T-cell (primary cell): ENCODE data around the gene RPL5. TPM values are rescaled to one million over a fixed set of nuclear protein-coding genes. Genes with fewer than 3 reads are reported as not detected.
A peak's percentile ranks its signal among the peaks of the same experiment; 100 is the strongest.

Experiments used
- ATAC-seq, 4 experiments: fragments of 200-7000 bp in 3 of 4; fragments of 150-1000 bp in 1 of 4; cut with Tn5 transposase; replicated peaks in 1 of 4; 1 replicate in 3 of 4; 2 replicates in 1 of 4; pipeline ENCODE4 v1.10.0; 2021; ENCODE audit warnings: moderate library complexity in 3 of 4, mild to moderate bottlenecking in 2 of 4, moderate number of reproducible peaks in 1 of 4
- CTCF ChIA-PET, 2 donors: fragments of 300-600 bp; sonication (Branson Sonifier 250); formaldehyde crosslinking; loops; one replicate each; lab custom pipeline; 2022; ENCODE audit warnings: antibody characterized with exemption in 2 of 2; lab: Charles Lee
- POLR2A ChIA-PET, 2 donors: fragments of 300-600 bp; sonication (Branson Sonifier 250); formaldehyde crosslinking; loops; one replicate each; lab custom pipeline; 2022; ENCODE audit warnings: antibody characterized with exemption in 2 of 2; lab: Charles Lee
- DNase-seq, 35 experiments: peaks; one replicate each; pipeline versions ENCODE4 v3.0.0 to v3.0.0-alpha.2; 2013 to 2023
- H3K27ac ChIP-seq: one replicate; pipeline ENCODE4 v1.5.1; 2013; ENCODE audit warnings: low read length
- H3K27me3 ChIP-seq, 2 experiments: replicated peaks in 1 of 2; 1 replicate in 1 of 2; 2 replicates in 1 of 2; pipeline versions ENCODE4 v1.6.1 to v1.7.0; 2013; ENCODE audit warnings: low read length in 1 of 2, mixed read lengths in 1 of 2; ENCODE audit not compliant: control insufficient read depth in 2 of 2, insufficient read depth in 2 of 2; ENCODE audit errors: extremely low read depth in 1 of 2
- H3K36me3 ChIP-seq, 2 donors: 1 replicate in 1 of 2; 2 replicates in 1 of 2; pipeline versions ENCODE4 v1.6.1 to v1.7.0; 2013; ENCODE audit warnings: low read length in 1 of 2; ENCODE audit not compliant: control insufficient read depth in 2 of 2, insufficient read depth in 1 of 2; ENCODE audit errors: extremely low read depth in 1 of 2
- H3K4me1 ChIP-seq, 2 experiments: 1 replicate in 1 of 2; 2 replicates in 1 of 2; pipeline versions ENCODE4 v1.6.1 to v1.7.0; 2013; ENCODE audit warnings: low read length in 2 of 2, mixed read lengths in 1 of 2; ENCODE audit not compliant: insufficient read depth in 2 of 2, control insufficient read depth in 1 of 2; ENCODE audit errors: extremely low read depth in 1 of 2
- H3K4me3 ChIP-seq, 2 donors: 1 replicate in 1 of 2; 2 replicates in 1 of 2; pipeline versions ENCODE4 v1.5.1 to v1.7.0; 2013; ENCODE audit warnings: mild to moderate bottlenecking in 2 of 2, low read length in 1 of 2, moderate library complexity in 1 of 2; ENCODE audit not compliant: control insufficient read depth in 1 of 2; ENCODE audit errors: extremely low read depth in 1 of 2
- H3K9me3 ChIP-seq: 2 replicates; pipeline ENCODE4 v1.7.0; 2013
- H3K27ac Mint-ChIP-seq, 2 donors: one replicate each; pipeline ENCODE4 v1.8.0; 2020 to 2021; ENCODE audit warnings: mild to moderate bottlenecking in 2 of 2, mixed read lengths in 2 of 2
- H3K27me3 Mint-ChIP-seq, 2 donors: one replicate each; pipeline ENCODE4 v1.8.0; 2021 to 2022; ENCODE audit warnings: mixed read lengths in 2 of 2
- H3K36me3 Mint-ChIP-seq: one replicate; pipeline ENCODE4 v1.8.0; 2021; ENCODE audit warnings: mixed read lengths
- H3K4me1 Mint-ChIP-seq, 3 donors: one replicate each; pipeline ENCODE4 v1.8.0; 2020 to 2022; ENCODE audit warnings: mixed read lengths in 3 of 3, mild to moderate bottlenecking in 1 of 3
- H3K4me3 Mint-ChIP-seq, 3 donors: one replicate each; pipeline ENCODE4 v1.8.0; 2020 to 2022; ENCODE audit warnings: mild to moderate bottlenecking in 3 of 3, mixed read lengths in 3 of 3, moderate library complexity in 3 of 3
- H3K9me3 Mint-ChIP-seq, 3 donors: one replicate each; pipeline ENCODE4 v1.8.0; 2020 to 2022; ENCODE audit warnings: mixed read lengths in 3 of 3
- WGBS: methylation state at CpG from one replicate; pipeline ENCODE4 v1.1.5; 2013; ENCODE audit warnings: missing lambda C conversion rate; ENCODE audit not compliant: insufficient coverage; 5-methylcytosine and 5-hydroxymethylcytosine counted together
- total RNA-seq, 35 experiments: library from RNA in 6 of 35; stranded (reverse) in 6 of 35; fragments of 120-200 nt in 1 of 35; gene quantifications; one replicate each; pipeline versions ENCODE4 v1.2.1 to v1.2.4 and lab custom pipeline; 2013 to 2026

Gene RPL5
- total RNA-seq, 5 donors from 2014 or later (not counting 1 experiment from before 2014, with no cell fraction given), result 1,327 to 1,558 (median 1,433) TPM

GRCh38 chr1:92797961-92798360, 33.9 kb upstream of the RPL5 start:
- ChIA-PET POLR2A (no interaction called here), CTCF (no interaction called here)
- H3K27me3 ChIP-seq, result peaks cover 2 to 10% of the 10 kb centered on the region in 2 experiments
- DNase-seq, result no peak
- Mint-ChIP-seq H3K4me3 (no peak overlapping the region), H3K4me1 (no peaks in the 10 kb centered on the region), H3K27ac (no peak overlapping the region), H3K36me3 (peaks cover 3% of the 10 kb centered on the region), H3K9me3 (no peaks in the 10 kb centered on the region), H3K27me3 (peaks cover 9 to 22% of the 10 kb centered on the region in 2 donors)
- no CpG with 5 or more reads among the region's 1 CpG for WGBS
- ATAC-seq, result no peak
- H3K9me3 ChIP-seq, result no peaks in the 10 kb centered on the region
- no peak overlapping the region for H3K27ac ChIP-seq
- no peak overlapping the region for H3K4me3 ChIP-seq
- no peaks in the 10 kb centered on the region for H3K36me3 ChIP-seq
- H3K4me1 ChIP-seq, result no peaks in the 10 kb centered on the region

- H3K9me3 Mint-ChIP-seq, result no peaks in the 10 kb centered on the region
- CTCF ChIA-PET, result no interaction called here
- POLR2A ChIA-PET, result no interaction called here
Measured at GRCh38 chr1:92803140-92803887, 28.5 kb upstream of the RPL5 start.

DNA sequence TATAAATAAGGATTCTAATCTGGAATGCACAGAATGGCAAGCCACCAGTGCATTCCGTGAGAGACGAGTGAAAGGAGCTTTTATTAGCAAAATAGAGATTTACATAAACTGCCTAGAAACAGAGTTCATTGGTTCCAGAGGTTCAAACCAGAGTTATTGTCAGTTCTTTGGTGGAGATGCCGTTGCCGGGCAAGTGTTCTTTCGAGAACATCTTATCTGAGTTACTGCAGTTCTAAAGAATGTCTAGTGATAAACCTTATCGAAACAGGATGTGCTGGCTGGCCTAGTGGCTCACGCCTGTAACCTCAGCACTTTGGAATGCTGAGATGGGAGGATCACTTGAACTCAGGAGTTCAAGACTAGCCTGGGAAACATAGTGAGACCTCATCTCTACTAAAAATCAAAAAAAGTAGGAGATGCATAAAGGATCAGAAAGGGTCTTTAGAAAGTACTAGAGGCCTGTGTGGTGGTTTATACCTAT, 27.1 kb upstream of the RPL5 start:
- Mint-ChIP-seq H3K9me3 (no peaks in the 10 kb centered on the region), H3K4me3 (no peak overlapping the region), H3K4me1 (peaks cover 0 to 5% (median 2%) of the 10 kb centered on the region in 3 donors), H3K27me3 (peaks cover 3 to 4% of the 10 kb centered on the region in 2 donors), H3K36me3 (peaks cover 3% of the 10 kb centered on the region), H3K27ac (no peak overlapping the region)
- 80% methylated on average over 1 of the region's 7 CpGs for WGBS
- ChIA-PET CTCF (interaction anchor here (0.6 to 1.0 kb wide), 3 partner anchors 35 to 292 kb away, joined by 3 to 4 read pairs (median 3); no protein-coding TSS in a partner anchor), POLR2A (no interaction called here)
- no peak overlapping the region for H3K27ac ChIP-seq
- DNase-seq (peak in 7 of 35 experiments; percentile 0 to 32 (median 3)), ATAC-seq (peak in 1 of 4 experiments; percentile 72)
- H3K9me3 ChIP-seq, result no peaks in the 10 kb centered on the region
- H3K27me3 ChIP-seq, result peaks cover 0 to 3% of the 10 kb centered on the region in 2 experiments
- no peaks in the 10 kb centered on the region for H3K36me3 ChIP-seq
- H3K4me1 ChIP-seq, result no peaks in the 10 kb centered on the region
- H3K4me3 ChIP-seq, result no peak overlapping the region

More at GRCh38 chr1:92803140-92803887, 28.5 kb upstream of the RPL5 start:
- peaks cover 0 to 6% of the 10 kb centered on the region in 2 experiments for H3K27me3 ChIP-seq
- H3K4me1 ChIP-seq, result no peaks in the 10 kb centered on the region
- Mint-ChIP-seq H3K4me1 (peaks cover 0 to 5% (median 2%) of the 10 kb centered on the region in 3 donors), H3K27ac (no peak overlapping the region), H3K4me3 (no peak overlapping the region), H3K27me3 (peaks cover 3 to 4% of the 10 kb centered on the region in 2 donors), H3K36me3 (peaks cover 3% of the 10 kb centered on the region)
- WGBS, result 80% methylated on average over 2 of the region's 7 CpGs
- no peaks in the 10 kb centered on the region for H3K9me3 ChIP-seq
- no peak overlapping the region for H3K4me3 ChIP-seq
- no peak for ATAC-seq
- no peaks in the 10 kb centered on the region for H3K36me3 ChIP-seq
- no peak for DNase-seq
- H3K27ac ChIP-seq, result no peak overlapping the region

DNA sequence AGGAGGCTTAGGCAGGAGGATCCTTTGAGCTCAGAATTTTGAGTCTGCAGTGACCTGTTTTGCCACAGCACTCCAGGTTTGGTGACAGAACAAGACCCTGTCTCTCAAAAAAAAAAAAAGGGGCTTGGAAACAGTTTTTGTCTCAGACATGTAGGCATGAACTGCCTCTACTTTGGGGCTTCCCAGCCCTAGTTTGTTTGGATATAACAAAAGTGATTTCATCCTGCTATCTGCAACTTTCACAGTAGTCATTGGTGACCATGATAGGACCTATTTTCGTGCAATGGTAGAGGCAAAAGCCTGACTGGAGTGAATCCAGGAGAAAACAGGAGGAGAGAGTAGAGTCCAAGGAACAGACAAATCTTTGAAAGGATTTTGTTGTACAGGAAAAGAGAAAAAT, 26.6 kb upstream of the RPL5 start:
- peaks cover 0 to 3% of the 10 kb centered on the region in 2 experiments for H3K27me3 ChIP-seq
- peaks cover 3% of the 10 kb centered on the region for H3K36me3 Mint-ChIP-seq
- H3K4me1 ChIP-seq, result no peaks in the 10 kb centered on the region
- DNase-seq (no peak), ATAC-seq (no peak)
- H3K27ac ChIP-seq, result no peak overlapping the region
- H3K4me1 Mint-ChIP-seq, result peaks cover 0 to 5% (median 2%) of the 10 kb centered on the region in 3 donors
- CTCF ChIA-PET, result interaction anchor here (0.6 to 1.0 kb wide), 3 partner anchors 35 to 291 kb away, joined by 3 to 4 read pairs (median 3); no protein-coding TSS in a partner anchor
- peaks cover 3 to 4% of the 10 kb centered on the region in 2 donors for H3K27me3 Mint-ChIP-seq
- no peaks in the 10 kb centered on the region for H3K36me3 ChIP-seq
- no peaks in the 10 kb centered on the region for H3K9me3 Mint-ChIP-seq
- no peak overlapping the region for H3K4me3 ChIP-seq
- H3K9me3 ChIP-seq, result no peaks in the 10 kb centered on the region
- POLR2A ChIA-PET, result no interaction called here
- no peak overlapping the region for H3K27ac Mint-ChIP-seq
- WGBS, result 71% methylated on average over 1 of the region's 1 CpG
- no peak overlapping the region for H3K4me3 Mint-ChIP-seq

- Histone ChIP-seq H3K4me3 (no peak overlapping the region), H3K27ac (no peak overlapping the region), H3K4me1 (no peaks in the 10 kb centered on the region), H3K9me3 (no peaks in the 10 kb centered on the region), H3K27me3 (peaks cover 0 to 3% of the 10 kb centered on the region in 2 experiments), H3K36me3 (no peaks in the 10 kb centered on the region)
- Mint-ChIP-seq H3K27me3 (peaks cover 4 to 6% of the 10 kb centered on the region in 2 donors), H3K4me3 (no peak overlapping the region), H3K4me1 (peaks cover 0 to 5% (median 2%) of the 10 kb centered on the region in 3 donors), H3K36me3 (no peaks in the 10 kb centered on the region), H3K9me3 (no peaks in the 10 kb centered on the region), H3K27ac (no peak overlapping the region)
- ChIA-PET POLR2A (interaction anchor here in 1 of 2 donors (0.7 kb wide), 1 partner anchor 179 kb away, joined by 3 read pairs; no protein-coding TSS in a partner anchor), CTCF (interaction anchor here in 1 of 2 donors (1.1 kb wide), 1 partner anchor 10 kb away, joined by 3 read pairs; no protein-coding TSS in a partner anchor)
- DNase-seq (no peak), ATAC-seq (no peak)
Measured at GRCh38 chr1:92808381-92808780, 23.5 kb upstream of the RPL5 start.

GRCh38 chr1:92816732-92817131, 15.1 kb upstream of the RPL5 start:
- DNase-seq (no peak), ATAC-seq (no peak)
- no peak overlapping the region for H3K4me3 Mint-ChIP-seq
- H3K9me3 Mint-ChIP-seq, result no peaks in the 10 kb centered on the region
- ChIA-PET CTCF (interaction anchor here (0.5 to 4.2 kb wide), 8 partner anchors 22 to 1820 kb away, joined by 3 to 28 read pairs (median 5); no protein-coding TSS in a partner anchor), POLR2A (interaction anchor here in 1 of 2 donors (0.7 kb wide), 1 partner anchor 25 kb away, joined by 4 read pairs; no protein-coding TSS in a partner anchor)
- H3K27me3 ChIP-seq, result no peaks in the 10 kb centered on the region
- H3K4me3 ChIP-seq, result no peak overlapping the region
- no peaks in the 10 kb centered on the region for H3K9me3 ChIP-seq
- H3K27me3 Mint-ChIP-seq, result peaks cover 4 to 11% of the 10 kb centered on the region in 2 donors
- H3K4me1 Mint-ChIP-seq, result no peaks in the 10 kb centered on the region
- no peaks in the 10 kb centered on the region for H3K36me3 Mint-ChIP-seq
- WGBS, result 60% methylated on average over 1 of the region's 2 CpGs
- H3K27ac Mint-ChIP-seq, result no peak overlapping the region
- no peak overlapping the region for H3K27ac ChIP-seq
- no peaks in the 10 kb centered on the region for H3K4me1 ChIP-seq
- H3K36me3 ChIP-seq, result no peaks in the 10 kb centered on the region
